AG09309 (cell line): ENCODE measurements around the gene SMYD4.
"Not testable (repeated sequence)": the region's sequence is repeated elsewhere in the genome, so short reads cannot be mapped to it uniquely, and the experiment has no call there.

ENCODE experiments used
- DNase-seq: peaks from one replicate; pipeline ENCODE4 v3.0.0-alpha.2; 2010; ENCODE audit warnings: low read depth
- H3K4me3 ChIP-seq: 2 replicates; pipeline ENCODE4 v1.5.1; 2011; ENCODE audit warnings: mild to moderate bottlenecking, low read depth, low read length, moderate library complexity; ENCODE audit not compliant: control insufficient read depth
- TF ChIP-seq, protein P1 (sequence below): IDR thresholded peaks from 2 replicates; pipeline ENCODE4 v1.5.1; 2011; ENCODE audit warnings: mild to moderate bottlenecking, low read depth, low read length, inconsistent platforms; ENCODE audit not compliant: insufficient read depth, control insufficient read depth; ENCODE audit errors: missing control alignments

SMYD4 gene

DNA sequence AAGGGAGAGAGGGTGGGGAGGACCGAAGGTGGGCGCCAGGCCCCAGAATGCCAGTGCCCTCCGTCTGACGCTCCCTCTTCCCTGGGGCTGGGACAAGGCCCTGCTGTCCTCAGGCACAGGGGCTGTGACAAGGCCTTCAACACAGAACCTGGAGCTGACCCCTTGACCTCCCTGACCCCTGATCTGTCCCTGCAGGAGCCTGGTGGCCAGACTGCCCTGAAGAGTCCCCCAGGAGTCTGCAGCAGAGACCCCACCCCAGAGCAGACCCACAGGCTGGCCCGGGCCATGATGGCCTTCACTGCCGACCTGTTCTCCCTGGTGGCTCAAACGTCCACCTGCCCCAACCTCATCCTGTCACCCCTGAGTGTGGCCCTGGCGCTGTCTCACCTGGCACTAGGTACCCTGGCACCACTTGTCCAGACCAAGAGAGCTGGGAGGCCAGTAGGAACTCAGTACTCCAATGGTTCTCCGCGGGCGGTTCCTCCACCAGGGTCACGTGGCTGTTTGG is 84.1 kb downstream of the SMYD4 start:
- DNase-seq = no peak
- H3K4me3 ChIP-seq = no peak overlapping the region
- TF ChIP-seq, protein P1, sequence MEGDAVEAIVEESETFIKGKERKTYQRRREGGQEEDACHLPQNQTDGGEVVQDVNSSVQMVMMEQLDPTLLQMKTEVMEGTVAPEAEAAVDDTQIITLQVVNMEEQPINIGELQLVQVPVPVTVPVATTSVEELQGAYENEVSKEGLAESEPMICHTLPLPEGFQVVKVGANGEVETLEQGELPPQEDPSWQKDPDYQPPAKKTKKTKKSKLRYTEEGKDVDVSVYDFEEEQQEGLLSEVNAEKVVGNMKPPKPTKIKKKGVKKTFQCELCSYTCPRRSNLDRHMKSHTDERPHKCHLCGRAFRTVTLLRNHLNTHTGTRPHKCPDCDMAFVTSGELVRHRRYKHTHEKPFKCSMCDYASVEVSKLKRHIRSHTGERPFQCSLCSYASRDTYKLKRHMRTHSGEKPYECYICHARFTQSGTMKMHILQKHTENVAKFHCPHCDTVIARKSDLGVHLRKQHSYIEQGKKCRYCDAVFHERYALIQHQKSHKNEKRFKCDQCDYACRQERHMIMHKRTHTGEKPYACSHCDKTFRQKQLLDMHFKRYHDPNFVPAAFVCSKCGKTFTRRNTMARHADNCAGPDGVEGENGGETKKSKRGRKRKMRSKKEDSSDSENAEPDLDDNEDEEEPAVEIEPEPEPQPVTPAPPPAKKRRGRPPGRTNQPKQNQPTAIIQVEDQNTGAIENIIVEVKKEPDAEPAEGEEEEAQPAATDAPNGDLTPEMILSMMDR = no peak

DNA sequence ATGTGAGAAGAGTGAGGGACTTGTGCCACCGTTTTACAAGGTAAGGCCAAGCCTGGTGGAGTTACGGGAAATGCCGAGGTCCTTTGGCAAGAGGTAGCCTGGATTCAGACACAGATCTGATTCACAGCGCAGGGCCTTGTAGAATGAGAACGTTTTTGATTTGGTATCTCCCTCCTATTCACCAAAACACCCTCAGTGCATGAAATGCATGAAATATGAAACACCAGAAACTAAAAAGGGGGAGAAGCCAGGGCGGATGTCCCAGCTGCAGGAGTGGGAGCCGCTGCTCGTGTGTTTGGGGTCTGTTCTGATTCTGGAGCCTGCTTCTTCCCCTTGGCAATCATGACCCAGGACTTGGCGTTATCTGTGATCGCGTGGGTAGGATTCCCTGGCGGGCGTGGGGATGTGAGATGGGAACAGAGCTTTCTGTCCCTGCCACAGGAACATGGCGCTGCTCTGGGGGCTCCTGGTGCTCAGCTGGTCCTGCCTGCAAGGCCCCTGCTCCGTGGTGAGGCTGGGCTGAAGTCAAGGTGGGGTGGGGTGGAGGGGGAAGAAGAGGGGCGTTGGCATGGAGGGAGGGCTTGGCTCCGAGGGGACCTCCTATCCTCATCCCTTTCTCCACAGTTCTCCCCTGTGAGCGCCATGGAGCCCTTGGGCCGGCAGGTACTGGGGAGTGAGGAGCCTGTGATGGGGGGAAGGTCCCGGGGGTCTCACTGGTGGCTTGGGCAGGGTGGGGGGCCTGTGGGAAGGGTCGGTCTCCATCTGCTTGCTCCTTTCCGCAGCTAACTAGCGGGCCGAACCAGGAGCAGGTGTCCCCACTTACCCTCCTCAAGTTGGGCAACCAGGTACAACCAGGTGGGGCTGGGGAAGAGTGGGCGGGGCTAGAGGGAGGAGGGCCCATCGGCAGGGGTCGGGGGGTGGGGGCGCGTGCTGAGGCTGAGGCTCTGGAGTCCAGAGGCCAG is 84.9 kb downstream of the SMYD4 start:
- no peak overlapping the region for H3K4me3 ChIP-seq
- no peak for DNase-seq
- TF ChIP-seq, protein P1 = no peak

DNA sequence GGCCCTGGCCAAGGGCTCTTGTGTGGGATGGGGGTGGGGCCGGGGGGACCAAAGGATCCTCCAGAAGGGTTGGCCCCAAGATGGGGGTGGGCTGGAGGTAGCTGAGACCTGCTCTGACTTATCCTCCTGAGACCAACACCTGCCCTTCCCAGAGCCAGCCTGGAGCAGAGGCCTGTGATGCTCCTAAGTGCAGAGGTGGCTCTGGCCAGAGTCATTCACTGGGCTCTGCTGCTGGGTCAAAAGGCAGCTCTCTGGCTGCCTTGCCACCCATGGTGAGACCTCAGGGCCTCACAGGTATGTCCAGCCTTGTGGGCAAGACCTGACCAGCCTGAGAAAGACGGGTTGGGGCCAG is 86.6 kb downstream of the SMYD4 start:
- DNase-seq = no peak
- TF ChIP-seq, protein P1 = no peak

DNA sequence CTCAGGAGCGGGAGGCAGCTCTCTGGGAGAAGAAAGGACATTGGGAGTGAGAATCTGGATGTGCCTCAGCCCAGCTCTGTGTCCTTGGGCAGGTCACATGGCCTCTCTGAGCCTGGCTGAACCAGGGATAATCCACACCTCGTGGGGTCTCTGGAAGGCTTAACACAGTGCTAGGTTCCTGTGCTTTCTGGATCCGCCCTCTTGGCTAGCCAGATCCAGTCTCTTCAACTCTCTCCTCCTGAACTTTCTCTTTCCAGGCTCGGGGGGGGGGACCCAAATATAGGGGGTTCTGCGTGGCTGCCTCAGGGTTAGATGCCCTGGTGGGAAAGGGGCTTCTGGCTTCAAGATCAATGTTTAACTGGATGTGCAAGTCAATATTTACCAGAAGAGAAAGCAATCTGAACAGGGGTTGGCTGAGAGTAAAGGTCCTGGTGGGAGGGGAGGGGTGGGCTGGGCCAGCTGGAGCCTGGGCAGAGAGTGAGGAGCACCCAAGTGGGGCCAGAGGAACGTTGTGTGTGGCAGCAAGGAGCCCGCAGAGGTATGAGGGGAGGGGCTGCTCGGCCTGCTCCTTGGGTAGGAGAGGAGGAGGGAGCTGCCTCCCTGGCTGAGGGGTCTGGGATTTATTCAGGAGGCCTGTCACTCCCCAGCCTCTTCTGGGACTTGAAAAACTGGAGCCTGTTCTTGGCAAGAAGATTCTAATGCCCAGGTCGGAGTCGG is 87.2 kb downstream of the SMYD4 start, which contains the start of gene SERPINF2:
Gene SERPINF2 (plus strand): TSS at position 501 of the 717 bp plus-strand sequence. CDS start 2,125 bp downstream, outside the sequence.
- DNase-seq = no peak

More for the DNA sequence above, 86.6 kb downstream of the SMYD4 start:
- H3K4me3 ChIP-seq = no peak overlapping the region

DNA sequence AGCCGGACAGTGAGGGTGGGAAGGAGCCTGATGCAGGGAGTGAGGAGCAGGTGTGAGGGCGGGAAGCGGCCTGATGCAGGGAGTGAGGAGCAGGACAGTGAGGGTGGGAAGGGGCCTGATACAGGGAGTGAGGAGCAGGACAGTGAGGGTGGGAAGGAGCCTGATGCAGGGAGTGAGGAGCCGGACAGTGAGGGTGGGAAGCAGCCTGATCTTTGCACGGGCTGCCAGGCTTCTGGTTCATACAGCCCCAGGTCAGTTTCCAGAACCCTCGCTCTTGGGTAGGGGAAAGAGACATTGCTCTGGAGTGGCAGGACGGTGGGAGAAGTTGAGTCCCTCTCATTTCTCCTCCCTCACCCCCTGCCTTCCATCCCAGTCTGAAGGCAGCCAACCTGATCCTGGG is 87.8 kb downstream of the SMYD4 start:
- not testable (repeated sequence) for DNase-seq, H3K4me3 ChIP-seq

More for the DNA sequence above, 87.2 kb downstream of the SMYD4 start, which contains the start of gene SERPINF2:
- TF ChIP-seq, protein P1 = no peak
- no peak within 1 kb of the TSS for H3K4me3 ChIP-seq

DNA sequence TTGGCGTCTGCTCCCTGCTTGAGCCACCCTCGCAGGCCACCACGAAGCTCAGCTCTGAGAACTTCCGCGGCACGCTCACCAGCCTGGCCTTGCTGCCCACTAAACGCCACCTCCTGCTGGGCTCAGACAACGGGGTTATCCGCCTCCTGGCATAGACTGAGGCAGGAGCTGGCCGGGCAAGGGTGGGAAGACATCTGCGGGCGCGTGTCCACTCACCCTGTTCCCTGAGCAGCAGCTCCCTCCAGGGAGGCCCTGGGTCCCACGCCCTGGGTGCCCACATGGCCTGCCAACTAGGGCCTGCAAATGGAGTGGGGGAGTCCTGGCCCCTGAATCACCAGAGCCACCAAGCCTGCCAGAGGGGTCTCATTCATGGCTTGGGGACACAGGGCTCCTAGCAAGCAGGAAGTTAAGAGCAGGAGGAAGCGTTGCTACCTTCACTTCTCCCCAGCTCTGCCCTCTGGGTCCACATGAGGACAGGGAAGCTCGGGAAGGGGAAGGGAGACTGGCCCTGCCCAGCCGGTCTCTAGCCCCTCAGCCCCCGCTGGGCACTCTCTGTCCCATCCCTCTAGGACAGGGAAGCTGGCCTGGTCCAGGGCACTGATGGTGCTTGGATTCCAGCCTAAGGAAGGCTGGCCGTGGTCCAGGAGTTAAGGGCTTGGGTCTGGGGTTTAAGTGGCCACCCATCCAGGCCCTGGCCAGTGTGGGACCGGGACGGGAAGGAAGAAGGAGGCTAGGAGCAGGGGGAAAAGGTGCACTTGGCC is 92.0 kb downstream of the SMYD4 start:
- TF ChIP-seq, protein P1 = no peak
- no peak overlapping the region for H3K4me3 ChIP-seq
- DNase-seq = no peak
